ENCODE data around the gene CBX3.
"Not testable (repeated sequence)": the region's sequence is repeated elsewhere in the genome, so short reads cannot be mapped to it uniquely, and the experiment has no call there.

Gene CBX3

DNA sequence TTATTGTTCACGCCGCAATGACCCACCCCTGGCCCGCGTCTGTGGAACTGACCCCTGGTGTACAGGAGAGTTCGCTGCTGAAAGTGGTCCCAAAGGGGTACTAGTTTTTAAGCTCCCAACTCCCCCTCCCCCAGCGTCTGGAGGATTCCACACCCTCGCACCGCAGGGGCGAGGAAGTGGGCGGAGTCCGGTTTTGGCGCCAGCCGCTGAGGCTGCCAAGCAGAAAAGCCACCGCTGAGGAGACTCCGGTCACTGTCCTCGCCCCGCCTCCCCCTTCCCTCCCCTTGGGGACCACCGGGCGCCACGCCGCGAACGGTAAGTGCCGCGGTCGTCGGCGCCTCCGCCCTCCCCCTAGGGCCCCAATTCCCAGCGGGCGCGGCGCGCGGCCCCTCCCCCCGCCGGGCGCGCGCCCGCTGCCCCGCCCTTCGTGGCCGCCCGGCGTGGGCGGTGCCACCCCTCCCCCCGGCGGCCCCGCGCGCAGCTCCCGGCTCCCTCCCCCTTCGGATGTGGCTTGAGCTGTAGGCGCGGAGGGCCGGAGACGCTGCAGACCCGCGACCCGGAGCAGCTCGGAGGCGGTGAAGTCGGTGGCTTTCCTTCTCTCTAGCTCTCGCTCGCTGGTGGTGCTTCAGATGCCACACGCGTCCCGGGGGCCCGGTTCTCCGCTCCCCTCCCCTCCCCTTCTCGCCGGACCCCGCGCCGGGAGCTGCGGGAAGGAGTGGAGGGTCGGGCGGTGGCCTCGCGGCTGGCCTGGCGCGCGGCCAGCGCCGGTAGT is at the start of gene CBX3:
Gene CBX3, plus strand, starts transcription at position 499 of the 772 bp plus-strand sequence. CDS start 1,254 bp downstream, outside the sequence.
- DNase-seq, result peak; percentile 97 to 98

DNA sequence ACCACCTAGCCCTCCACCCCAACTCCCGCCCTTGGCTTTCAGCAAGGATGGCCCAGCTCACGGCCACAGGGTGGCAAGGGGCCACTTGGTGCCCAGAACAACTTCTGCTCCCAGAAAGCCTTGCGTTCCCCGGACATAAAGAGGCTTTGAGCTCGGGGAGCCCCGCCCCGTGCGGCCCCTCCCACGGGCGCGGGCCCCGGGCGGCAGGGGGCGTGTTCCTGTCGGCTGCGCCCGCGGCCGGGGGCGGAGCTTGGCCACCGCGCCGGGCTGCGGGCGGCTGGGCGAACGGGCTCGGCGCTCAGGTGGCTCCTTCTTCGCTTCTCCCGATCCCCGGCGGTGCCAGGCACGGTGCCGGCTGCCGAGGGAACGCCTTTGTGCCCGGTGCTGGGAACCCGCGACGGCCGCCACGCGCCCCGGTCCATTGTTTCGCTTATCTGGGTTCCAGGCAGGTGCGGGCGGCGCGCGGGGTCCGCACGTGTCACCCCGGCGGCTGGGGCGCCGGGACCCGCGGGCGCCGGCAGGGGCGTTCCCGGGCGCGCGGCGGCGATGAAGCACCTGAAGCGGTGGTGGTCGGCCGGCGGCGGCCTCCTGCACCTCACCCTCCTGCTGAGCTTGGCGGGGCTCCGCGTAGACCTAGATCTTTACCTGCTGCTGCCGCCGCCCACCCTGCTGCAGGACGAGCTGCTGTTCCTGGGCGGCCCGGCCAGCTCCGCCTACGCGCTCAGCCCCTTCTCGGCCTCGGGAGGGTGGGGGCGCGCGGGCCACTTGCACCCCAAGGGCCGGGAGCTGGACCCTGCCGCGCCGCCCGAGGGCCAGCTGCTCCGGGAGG is 49.4 kb upstream of the CBX3 start, which contains the start of gene NFE2L3:
Gene NFE2L3, plus strand, starts transcription at position 246 of the 829 bp plus-strand sequence. Its CDS starts 301 bp downstream, at position 547.
- DNase-seq, result peak; percentile 73 to 91

DNA sequence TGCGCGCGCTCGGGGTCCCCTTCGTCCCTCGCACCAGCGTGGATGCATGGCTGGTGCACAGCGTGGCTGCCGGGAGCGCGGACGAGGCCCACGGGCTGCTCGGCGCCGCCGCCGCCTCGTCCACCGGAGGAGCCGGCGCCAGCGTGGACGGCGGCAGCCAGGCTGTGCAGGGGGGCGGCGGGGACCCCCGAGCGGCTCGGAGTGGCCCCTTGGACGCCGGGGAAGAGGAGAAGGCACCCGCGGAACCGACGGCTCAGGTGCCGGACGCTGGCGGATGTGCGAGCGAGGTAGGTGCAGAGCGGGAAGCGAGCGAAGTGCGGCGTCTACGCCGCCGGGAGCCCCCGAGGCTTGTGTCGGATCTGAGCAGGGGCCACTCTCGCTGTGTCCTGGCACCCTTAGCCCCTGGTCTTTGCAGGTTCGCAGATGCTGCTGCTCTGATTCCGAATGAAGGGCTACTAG is 48.7 kb upstream of the CBX3 start:
- DNase-seq, result not testable (repeated sequence)

DNA sequence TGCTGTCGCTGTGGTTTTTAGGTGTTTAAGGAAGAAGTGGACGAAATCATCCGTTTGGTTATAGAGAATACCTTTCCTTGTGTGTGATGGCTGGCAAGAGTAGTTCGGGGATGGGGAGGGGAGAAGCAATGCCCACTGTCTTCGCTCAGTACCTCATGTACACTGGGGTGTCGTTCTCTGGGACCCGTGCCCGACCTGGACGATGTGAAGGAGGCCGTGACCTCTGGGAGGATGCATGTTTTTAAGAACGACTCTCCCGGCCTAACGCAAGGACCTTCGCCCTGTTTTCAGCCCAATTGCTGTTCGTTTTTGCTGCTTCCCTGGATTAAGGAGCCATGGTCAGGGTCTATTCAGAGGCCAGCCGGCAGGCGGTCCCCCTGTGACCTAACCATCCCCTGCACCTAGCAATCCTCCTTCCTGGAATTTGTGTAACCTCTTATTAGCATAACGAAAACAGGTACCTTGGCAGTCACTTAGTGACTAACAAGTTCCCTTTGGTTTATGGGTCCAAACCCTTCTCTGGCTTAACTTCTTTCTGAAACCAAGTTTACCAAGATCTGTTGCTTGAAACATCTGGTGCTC is 48.2 kb upstream of the CBX3 start:
- no peak for DNase-seq

DNA sequence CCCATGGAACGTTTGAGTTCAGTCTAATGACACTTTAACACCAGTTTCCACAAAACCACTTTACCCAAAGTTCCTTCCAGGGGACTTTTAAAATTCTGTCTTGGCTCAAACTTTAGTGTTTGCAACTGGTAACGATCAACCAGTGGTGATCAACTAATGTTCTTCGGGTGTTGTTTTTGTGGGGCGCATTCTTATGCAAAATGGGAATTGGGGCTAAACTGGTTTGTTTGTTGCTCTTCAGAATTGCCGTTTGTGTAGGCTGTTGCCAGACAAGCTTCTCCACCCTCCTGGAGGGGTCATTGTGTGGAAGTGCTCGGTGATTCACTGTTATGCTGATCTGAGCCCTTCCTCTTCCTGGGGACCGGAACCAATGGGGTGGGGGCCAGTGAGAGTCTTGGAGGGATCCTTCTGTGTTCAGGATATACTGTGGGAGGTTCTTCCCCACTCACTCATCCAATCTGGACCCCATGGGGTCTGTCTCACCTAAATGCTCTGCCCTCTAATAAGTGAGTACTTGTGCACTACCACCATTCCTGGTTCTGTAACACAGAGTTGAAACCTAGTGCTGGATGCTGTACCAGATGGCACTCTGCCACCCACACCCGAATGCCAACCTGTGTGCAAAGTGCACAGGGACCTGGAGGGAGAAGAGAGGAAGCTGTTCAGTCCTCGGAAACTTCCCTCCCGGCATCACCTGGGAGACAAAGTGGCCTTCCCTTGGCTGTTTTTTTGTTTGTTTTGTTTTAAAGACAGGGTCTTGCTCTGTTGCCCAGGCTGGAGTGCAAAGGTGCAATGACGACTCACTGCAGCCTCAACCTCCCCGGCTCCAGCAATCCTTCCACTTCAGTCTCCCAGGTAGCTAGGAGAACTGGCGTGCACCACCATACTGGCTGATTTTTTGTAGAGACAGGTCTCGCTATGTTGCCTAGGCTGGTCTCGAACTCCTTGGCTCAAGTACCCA is 47.4 kb upstream of the CBX3 start:
- DNase-seq, result no peak

DNA sequence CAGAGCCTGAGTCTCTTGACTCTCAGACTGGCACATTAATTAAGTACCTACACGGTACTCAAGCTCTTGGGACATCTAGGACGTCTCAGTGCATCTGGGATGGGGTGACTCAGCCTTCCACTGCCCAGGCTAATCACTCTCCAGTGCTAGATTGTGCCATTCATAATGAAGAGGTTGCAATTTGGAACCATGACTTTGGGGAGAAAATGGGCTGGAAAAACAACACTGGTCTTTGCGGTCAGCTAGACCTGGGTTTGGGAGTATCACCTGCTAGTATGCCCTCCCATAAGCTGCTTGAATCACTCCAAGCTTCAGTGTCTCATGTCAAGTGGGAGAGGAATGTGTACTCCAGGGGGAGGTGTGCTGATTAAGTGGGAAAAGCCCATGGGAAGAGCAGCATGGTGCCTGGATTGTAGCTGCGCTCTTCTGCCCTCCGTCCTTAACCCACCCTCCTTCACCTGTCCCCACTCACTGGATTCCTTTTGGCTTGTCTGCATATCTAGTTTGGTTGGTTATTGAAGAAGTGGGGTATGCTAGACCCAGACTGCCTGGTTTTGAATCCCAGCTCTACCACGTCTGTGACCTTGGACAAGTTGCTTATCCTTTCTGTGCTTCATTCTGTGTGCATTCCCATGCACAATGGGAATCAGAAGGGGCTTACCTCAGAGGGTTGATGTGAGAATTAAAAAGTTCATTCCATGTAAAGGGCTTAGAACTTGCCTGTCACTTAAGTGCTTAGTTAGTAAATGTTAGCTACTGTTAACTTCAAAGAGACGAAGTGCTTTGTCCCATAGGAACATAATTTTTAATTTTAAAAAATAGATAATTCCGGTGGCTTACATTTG is 45.8 kb upstream of the CBX3 start:
- no peak for DNase-seq

DNA sequence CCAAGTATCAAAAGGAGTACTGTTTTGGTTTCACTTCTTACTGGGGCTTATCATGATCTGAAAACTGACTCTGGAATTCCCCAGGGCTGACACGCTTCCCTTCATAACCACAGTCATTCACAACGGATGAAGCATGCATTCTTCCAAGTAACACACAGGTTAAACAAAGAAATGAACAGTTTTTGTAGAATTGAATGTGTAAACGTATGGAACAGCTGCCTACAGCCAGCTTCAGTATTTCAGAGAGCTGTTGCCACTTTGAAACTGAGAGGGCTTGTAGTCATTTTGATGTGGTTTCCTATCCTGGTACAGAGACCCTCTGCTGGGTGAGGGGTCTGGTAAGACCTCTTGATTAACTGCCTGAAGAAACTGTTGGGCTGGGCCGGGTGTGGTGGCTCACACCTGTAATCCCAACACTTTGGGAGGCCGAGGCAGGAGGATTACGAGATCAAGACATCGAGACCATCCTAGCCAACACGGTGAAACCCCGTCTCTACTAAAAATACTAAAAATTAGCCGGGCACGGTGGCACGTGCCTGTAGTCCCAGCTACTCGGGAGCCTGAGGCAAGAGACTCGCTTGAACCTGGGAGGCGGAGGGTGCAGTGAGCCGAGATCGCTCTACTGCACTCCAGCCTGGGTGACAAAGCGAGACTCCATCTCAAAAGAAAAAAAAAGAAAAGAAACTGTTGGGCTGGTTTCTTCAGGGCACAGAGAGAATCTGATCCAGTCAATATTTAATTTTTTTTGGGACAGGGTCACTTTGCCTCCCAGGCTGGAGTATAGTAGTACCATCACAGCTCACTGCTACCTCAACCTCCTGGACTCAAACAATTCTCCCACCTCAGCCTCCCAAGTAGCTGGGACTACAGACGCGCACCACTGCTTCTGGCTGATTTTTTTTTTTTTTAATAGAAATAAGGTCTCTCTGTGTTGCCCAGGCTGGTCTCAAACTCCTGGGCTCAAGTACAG is 44.8 kb upstream of the CBX3 start:
- DNase-seq, result no peak

DNA sequence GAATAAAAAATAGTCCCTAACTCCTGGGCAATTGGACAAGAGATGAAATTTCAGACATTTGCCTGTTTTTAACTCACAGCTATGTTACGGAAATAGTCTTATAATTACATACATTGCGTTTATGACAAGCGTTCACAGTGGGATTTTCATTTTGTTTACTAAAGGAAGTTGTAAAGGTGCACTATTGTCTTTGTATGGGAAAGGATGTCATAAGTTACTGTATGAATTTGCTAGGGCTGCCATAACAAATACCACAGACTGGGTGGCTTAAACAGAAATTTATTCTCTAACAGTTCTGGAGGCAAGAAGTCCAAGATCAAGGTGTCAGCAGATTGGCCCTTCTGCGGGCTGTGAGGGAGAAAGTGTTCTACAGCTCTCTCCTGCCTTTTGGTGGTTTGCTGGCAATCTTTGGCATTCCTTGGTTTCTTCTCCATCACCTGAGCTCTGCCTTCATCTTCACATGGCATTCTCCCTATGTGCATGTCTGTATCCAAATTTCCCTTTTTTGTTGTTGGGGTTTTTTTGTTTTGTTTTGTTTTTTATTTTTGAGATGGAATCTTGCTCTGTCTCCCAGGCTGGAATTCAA is 43.9 kb upstream of the CBX3 start:
- DNase-seq, result no peak

DNA sequence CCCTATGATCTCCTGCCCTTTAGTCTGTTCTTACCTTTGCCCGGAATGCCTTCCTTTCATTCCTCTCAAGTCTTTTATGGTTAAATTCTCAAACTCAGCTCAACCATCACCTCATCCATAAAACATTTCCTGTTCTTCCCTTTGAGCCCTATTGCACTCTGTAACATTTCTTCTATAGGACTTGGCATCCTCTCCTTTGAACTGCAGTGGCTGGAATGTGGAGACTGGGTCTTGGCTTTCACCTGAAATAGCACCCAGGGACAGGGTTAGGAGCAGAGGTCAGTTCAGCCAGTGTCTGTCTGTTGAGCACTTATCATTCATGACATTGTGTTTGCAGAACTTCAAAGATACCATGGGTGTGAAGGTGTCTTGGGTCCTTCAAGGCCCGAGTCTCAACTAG is 42.3 kb upstream of the CBX3 start:
- DNase-seq, result no peak

DNA sequence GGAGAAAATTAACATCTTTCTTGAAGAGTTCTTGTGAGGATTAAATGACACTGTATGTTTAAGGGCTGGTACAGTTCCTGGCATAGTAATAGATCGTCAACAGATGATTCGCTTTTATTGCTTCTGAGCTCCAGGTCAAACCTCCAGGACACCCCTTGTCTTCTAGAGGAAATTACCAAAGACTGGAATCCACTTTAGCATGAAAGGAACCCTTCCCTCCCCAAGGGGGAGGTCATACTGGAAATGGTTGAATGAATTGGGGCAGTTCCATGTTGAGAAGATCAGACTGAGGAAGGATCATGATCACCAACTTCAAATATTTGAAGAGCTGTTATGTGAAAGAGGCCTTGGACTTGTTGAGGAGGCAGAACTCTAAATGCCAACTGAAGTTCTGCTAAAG is 40.6 kb upstream of the CBX3 start:
- no peak for DNase-seq

DNA sequence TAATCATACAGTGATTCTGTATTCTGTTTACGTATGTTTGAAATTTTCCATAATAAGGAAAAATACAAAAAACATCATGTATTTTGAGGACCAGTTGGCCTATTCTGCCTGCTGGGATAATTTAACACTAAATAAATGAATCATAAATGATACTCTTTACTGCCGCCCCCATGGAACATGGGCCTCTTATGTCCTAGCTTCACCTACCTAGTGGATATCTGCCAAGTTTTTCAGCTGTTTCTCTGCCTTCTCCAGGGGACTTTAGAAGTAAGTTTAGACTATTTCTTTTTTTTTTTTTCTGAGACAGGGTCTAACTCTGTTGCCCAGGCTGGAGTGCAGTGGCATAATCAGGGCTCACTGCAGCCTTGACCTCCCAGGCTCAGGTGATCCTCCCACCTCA is 39.1 kb upstream of the CBX3 start:
- no peak for DNase-seq

DNA sequence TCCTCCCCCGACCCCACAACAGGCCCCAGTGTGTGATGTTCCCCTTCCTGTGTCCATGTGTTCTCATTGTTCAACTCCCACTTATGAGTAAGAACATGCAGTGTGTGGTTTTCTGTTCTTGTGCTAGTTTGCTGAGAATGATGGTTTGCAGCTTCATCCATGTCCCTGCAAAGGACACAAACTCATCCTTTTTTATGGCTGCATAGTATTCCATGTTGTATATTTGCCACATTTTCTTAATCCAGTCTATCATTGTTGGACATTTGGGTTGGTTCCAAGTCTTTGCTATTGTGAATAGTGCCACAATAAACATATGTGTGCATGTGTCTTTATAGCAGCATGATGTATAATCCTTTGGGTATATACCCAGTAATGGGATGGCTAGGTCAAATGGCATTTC is 37.7 kb upstream of the CBX3 start:
- DNase-seq, result not testable (repeated sequence)

DNA sequence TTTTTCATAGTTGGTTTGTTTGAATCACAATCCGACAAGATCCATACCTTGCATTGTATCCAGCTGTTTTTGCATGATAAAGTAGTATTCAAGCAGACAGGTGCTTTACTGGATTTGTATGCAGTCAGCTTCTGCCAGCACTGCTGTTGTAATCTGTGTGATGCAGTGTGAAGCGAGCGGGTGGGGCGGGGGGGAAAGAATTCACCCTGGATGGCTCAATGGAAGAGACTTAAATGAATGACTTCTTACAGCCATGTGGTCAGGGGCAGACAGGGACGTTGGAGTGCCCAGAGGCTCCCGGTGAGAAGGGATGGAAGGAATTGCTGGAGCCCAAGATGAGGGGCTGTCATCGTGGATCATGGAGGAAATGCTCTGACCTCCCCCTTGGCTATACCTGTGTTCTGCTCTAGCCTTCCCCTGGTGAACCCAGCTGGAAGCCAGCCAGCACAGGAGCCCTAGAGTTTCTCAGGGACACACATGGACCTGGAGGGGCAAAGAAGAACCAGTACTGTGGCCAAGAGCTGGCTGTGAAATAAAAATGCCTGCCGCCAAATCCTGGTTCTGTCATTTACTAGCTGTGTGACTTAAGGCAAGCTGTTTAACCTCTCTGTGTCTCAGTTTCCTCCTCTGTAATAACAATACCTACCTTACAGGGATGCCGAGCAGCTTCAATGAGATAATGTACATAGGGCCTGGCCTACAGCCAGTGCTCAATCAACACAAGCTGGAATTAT is 35.4 kb upstream of the CBX3 start:
- no peak for DNase-seq

DNA sequence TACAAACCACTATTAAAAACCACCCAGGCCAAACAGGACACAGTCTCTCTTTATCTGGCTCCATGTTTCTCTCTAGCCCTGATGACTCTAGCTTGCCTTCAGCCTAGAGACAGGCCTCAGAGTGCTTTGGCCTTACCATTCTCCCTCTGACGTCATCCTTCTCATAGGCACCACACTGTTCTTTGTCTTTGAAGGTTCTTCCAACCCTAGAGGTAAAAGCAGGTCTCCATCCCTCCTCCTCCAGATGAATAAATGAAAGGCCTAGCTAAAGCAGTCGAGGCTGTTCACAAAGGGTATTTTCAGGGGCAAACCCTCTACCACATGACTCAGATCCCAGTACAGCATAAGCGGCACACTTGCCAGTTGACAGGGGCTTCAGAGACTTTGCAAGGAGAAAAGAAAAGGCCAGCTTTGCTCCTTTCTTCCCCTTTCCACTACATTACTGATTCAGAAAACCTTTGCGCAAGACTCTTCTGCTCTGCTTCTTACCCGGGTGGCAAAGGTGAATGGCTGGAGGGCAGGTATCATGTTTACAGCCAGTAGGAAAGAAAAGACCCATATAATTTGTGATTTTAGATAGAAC is 34.8 kb upstream of the CBX3 start:
- DNase-seq, result no peak

DNA sequence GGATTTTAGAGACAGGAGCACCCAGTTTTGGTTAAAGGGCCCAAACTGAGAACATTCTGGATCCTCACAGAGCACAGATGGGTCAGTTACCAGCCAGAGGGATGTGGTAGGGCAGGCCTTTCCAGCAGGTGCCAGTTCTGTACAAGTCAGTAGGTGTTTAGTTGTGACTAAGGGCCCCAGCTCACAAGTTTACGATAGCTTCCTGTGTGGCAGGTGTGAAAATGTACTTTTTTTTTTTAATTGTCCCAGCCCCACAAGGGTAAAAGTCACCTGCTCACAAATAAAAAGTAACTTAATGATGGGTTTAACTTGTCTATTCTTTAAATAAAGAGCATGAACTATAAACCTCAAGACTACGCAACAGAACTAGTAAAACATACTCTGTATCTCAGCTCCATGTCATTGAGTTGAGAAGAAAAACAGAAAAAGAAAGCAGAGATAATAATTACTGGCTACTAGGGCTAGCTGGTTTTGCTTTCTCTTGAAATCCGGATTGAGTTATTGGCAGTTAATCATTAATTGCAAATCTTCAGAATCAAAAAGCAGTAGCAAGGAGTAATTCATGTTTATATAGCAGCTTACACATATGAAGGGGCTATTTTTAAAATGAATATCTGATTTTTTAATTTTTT is 34.1 kb upstream of the CBX3 start:
- no peak for DNase-seq

DNA sequence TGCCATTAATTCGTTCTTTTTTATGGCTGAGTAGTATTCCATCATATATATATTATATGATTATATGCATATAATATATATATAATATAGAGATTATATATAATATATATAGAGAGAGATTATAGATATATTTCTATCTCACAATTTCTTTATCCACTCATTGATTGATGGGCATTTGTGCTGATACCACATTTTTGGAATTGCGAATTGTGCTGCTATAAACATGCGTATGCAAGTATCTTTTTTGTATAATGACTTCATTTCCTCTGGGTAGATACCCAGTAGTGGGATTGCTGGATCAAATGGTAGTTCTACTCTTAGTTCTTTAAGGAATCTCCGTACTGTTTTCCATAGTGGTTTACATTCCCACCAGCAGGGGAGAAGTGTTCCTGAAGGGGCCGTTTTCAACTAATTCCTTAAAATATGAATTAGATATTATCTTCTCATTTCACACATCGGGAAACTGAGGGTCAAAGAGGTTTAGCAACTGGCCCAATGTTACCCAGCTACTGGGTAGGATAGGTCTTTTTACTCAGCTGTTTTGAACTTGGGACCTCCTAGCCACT is 33.0 kb upstream of the CBX3 start:
- no peak for DNase-seq

DNA sequence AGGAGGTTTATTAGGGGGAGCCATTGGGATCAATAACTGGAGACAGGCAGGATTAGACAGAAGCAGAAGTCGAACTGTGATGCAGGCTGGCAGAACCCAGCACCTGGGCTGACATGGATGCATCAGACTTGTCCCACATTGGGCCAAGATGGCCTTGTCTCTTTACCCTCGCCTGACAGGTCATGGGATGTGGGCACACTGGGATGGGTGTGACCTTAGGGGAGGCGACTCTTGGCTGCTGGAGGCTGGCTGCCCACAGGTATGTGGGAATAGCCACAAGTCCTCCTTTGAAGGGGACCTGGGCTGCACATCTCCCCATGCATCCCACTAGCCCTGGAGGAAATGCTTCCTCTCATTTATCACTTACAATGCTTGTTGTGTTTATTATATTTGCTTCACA is 32.3 kb upstream of the CBX3 start:
- DNase-seq, result no peak

DNA sequence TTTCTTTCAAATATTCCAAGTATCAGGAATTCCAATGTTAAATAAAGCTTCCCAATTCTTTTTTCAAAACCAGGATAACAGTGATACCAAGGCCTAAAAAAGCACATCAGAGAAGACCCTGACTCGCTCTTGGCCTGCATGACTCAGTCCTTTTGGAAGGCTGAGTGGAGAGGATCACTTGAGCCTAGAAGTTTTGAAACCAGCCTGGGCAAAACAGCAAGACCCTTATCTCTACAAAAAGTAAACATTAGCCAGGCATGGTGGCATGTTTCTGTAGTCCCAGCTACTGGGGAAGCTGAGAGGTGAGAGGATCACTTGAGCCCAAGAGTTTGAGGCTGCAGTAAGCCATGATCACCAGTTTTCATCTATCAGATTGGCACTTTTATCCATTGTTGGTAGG is 30.9 kb upstream of the CBX3 start:
- DNase-seq, result no peak

Data from NCI-H446 (cell line).